ENCODE results near the gene ZDHHC12. TPM values are rescaled to one million over a fixed set of nuclear protein-coding genes. Genes with fewer than 3 reads are reported as not detected.

Gene ZDHHC12
- total and polyA plus RNA-seq, 10 of the 15 experiments (the other 5 are each of a cell fraction or from before 2014, with no cell fraction given), result 0.95 to 146 (median 49.9) TPM

GRCh38 chr9:128684325-128685199 is 39.4 kb downstream of the ZDHHC12 start (continued):
- TF ChIP-seq CTCF (IDR thresholded peaks at IDR 0.05 in 2 of 3, conservative IDR thresholded peaks at IDR 0.05 in 1 of 3; ENCODE audit: control insufficient read depth in 2 of 3, extremely low read depth in 1 of 3, insufficient read depth in 1 of 3, low read depth in 3 of 3, low read length in 3 of 3) (no peak), PAX5 (IDR thresholded peaks at IDR 0.05; ENCODE audit: borderline replicate concordance, low read depth, low read length) (no peak), FOXM1 (IDR thresholded peaks at IDR 0.05; ENCODE audit: low read depth, low read length) (no peak), MAX (IDR thresholded peaks at IDR 0.05; ENCODE audit: low read depth, low read length) (peak; percentile 80), SUPT20H (IDR thresholded peaks at IDR 0.05; ENCODE audit: borderline replicate concordance, control insufficient read depth, low read depth, low read length) (no peak), MTA3 (IDR thresholded peaks at IDR 0.05; ENCODE audit: borderline replicate concordance, low read length) (no peak), YBX1 (IDR thresholded peaks at IDR 0.05) (no peak), POLR2AphosphoS5 (IDR thresholded peaks at IDR 0.05; ENCODE audit: low read length) (peak; percentile 96), ATF7 (IDR thresholded peaks at IDR 0.05; ENCODE audit: low read depth) (no peak), E2F4 (IDR thresholded peaks at IDR 0.05; ENCODE audit: low read depth, low read length) (no peak), PKNOX1 (IDR thresholded peaks at IDR 0.05) (no peak), SP1 (IDR thresholded peaks at IDR 0.05; ENCODE audit: low read depth, low read length) (no peak), IKZF1 (conservative IDR thresholded peaks at IDR 0.05) (peak; percentile 39; the same call in 1 of the 2 replicates), MYB (IDR thresholded peaks at IDR 0.05; ENCODE audit: borderline replicate concordance, low read depth, low read length) (no peak), RUNX3 (IDR thresholded peaks at IDR 0.05; ENCODE audit: low read length) (no peak), RFX5 (IDR thresholded peaks at IDR 0.05; ENCODE audit: low read depth, low read length) (no peak), CBX5 (IDR thresholded peaks at IDR 0.05; ENCODE audit: low read depth) (no peak), CREB1 (IDR thresholded peaks at IDR 0.05; ENCODE audit: low read depth) (no peak), TARDBP (IDR thresholded peaks at IDR 0.05; ENCODE audit: borderline replicate concordance) (no peak), ELK1 (IDR thresholded peaks at IDR 0.05; ENCODE audit: low read depth, low read length) (no peak), RB1 (IDR thresholded peaks at IDR 0.05; ENCODE audit: borderline replicate concordance) (no peak), MEF2B (IDR thresholded peaks at IDR 0.05; ENCODE audit: partially characterized antibody, poor library complexity, severe bottlenecking) (peak; percentile 19), NR2F1 (conservative IDR thresholded peaks at IDR 0.05) (no peak; the same call in none of the 2 replicates)
